ENCODE data around the gene NME2.

NME2 gene

GRCh38 chr17:51124640-51125503, 41.3 kb upstream of the NME2 start:
- Histone ChIP-seq H3K27me3 (replicated peaks; ENCODE audit: control insufficient read depth, insufficient read depth, low read length, poor library complexity, severe bottlenecking) (no peaks in the 10 kb centered on the region), H3K4me1 (ENCODE audit: control insufficient read depth, insufficient read depth, low read length, poor library complexity, severe bottlenecking) (peaks cover 11% of the 10 kb centered on the region), H3K27ac (ENCODE audit: insufficient read depth, low read length, poor library complexity, severe bottlenecking) (no peak overlapping the region), H3K9me3 (ENCODE audit: control insufficient read depth, low read length) (no peaks in the 10 kb centered on the region), H3K4me3 (ENCODE audit: insufficient read depth, low read depth, low read length, poor library complexity, severe bottlenecking) (no peak overlapping the region), H3K36me3 (ENCODE audit: control insufficient read depth, insufficient read depth, low read length) (peaks cover 2% of the 10 kb centered on the region)
- no peak for DNase-seq

DNA sequence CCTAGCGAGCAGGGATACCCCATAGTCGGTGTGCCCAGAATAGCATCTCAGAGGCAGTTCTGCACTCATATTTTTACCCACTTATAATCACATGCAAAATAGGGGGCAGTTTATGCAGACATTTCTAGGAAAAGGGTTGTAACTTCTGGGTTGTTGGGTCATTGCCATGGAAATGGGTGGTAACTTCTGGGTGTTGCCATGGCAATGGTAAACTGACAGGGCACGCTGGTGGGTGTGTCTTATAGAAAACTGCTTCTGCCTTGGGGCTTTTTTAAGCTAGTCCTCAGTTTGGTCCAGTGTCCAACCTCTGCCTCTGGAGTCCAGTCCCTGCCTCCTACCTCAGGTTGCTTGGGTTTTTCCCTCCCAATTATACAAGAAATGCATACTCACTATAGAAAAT, 38.1 kb upstream of the NME2 start:
- H3K36me3 ChIP-seq (ENCODE audit: control insufficient read depth, insufficient read depth, low read length) = no peaks in the 10 kb centered on the region
- H3K9me3 ChIP-seq (ENCODE audit: control insufficient read depth, low read length) = no peaks in the 10 kb centered on the region
- H3K27ac ChIP-seq (ENCODE audit: insufficient read depth, low read length, poor library complexity, severe bottlenecking) = no peak overlapping the region
- no peak overlapping the region for H3K4me3 ChIP-seq (ENCODE audit: insufficient read depth, low read depth, low read length, poor library complexity, severe bottlenecking)
- H3K27me3 ChIP-seq (replicated peaks; ENCODE audit: control insufficient read depth, insufficient read depth, low read length, poor library complexity, severe bottlenecking) = no peaks in the 10 kb centered on the region
- DNase-seq = no peak
- H3K4me1 ChIP-seq (ENCODE audit: control insufficient read depth, insufficient read depth, low read length, poor library complexity, severe bottlenecking) = no peaks in the 10 kb centered on the region

DNA sequence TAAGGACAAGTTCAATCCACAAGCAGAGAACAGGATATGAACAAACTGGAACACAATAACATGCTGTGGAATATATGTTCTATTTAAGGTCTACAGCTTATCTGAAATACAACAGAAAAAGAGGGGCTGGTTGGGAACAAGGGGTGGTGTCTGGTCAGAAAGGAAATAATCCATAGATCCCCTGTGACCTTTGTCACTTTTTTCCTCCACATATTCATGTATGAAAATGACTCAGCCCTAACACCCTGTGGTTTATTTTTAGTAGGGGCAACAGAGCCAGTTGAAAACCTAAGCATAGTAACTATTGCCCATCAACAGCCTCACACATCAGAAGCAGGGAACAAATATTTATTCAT, 33.3 kb upstream of the NME2 start:
- H3K4me3 ChIP-seq (ENCODE audit: insufficient read depth, low read depth, low read length, poor library complexity, severe bottlenecking) = no peak overlapping the region
- no peaks in the 10 kb centered on the region for H3K36me3 ChIP-seq (ENCODE audit: control insufficient read depth, insufficient read depth, low read length)
- H3K27me3 ChIP-seq (replicated peaks; ENCODE audit: control insufficient read depth, insufficient read depth, low read length, poor library complexity, severe bottlenecking) = no peaks in the 10 kb centered on the region
- H3K4me1 ChIP-seq (ENCODE audit: control insufficient read depth, insufficient read depth, low read length, poor library complexity, severe bottlenecking) = no peaks in the 10 kb centered on the region
- H3K27ac ChIP-seq (ENCODE audit: insufficient read depth, low read length, poor library complexity, severe bottlenecking) = no peak overlapping the region
- DNase-seq = no peak
- no peaks in the 10 kb centered on the region for H3K9me3 ChIP-seq (ENCODE audit: control insufficient read depth, low read length)

GRCh38 chr17:51133365-51133764, 32.8 kb upstream of the NME2 start:
- Histone ChIP-seq H3K4me1 (ENCODE audit: control insufficient read depth, insufficient read depth, low read length, poor library complexity, severe bottlenecking) (no peaks in the 10 kb centered on the region), H3K9me3 (ENCODE audit: control insufficient read depth, low read length) (no peaks in the 10 kb centered on the region), H3K36me3 (ENCODE audit: control insufficient read depth, insufficient read depth, low read length) (no peaks in the 10 kb centered on the region), H3K27me3 (replicated peaks; ENCODE audit: control insufficient read depth, insufficient read depth, low read length, poor library complexity, severe bottlenecking) (no peaks in the 10 kb centered on the region), H3K4me3 (ENCODE audit: insufficient read depth, low read depth, low read length, poor library complexity, severe bottlenecking) (no peak overlapping the region), H3K27ac (ENCODE audit: insufficient read depth, low read length, poor library complexity, severe bottlenecking) (no peak overlapping the region)
- no peak for DNase-seq

GRCh38 chr17:51135956-51136355, 30.3 kb upstream of the NME2 start:
- Histone ChIP-seq H3K4me3 (ENCODE audit: insufficient read depth, low read depth, low read length, poor library complexity, severe bottlenecking) (no peak overlapping the region), H3K9me3 (ENCODE audit: control insufficient read depth, low read length) (no peaks in the 10 kb centered on the region), H3K36me3 (ENCODE audit: control insufficient read depth, insufficient read depth, low read length) (no peaks in the 10 kb centered on the region), H3K27me3 (replicated peaks; ENCODE audit: control insufficient read depth, insufficient read depth, low read length, poor library complexity, severe bottlenecking) (no peaks in the 10 kb centered on the region), H3K4me1 (ENCODE audit: control insufficient read depth, insufficient read depth, low read length, poor library complexity, severe bottlenecking) (no peaks in the 10 kb centered on the region), H3K27ac (ENCODE audit: insufficient read depth, low read length, poor library complexity, severe bottlenecking) (no peak overlapping the region)
- DNase-seq = no peak

DNA sequence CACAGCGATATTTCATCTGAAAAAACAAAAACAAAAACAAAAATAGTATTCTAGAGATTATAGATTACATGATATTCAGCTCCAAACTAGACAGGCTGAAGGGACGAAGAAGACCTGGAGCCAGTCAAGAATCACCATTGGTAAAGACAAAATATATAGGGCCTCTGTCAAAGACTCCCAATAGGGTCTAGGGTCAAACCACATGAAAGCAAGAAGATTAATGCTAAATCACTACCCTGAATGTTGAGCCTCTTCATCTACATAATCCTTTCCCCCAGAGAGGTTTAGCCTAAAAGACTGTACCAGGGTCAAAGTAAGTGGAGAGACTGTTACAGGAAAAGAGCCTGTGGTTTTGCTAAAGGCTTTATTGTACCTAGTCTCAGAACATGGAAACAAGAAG, 23.6 kb upstream of the NME2 start:
- no peaks in the 10 kb centered on the region for H3K27me3 ChIP-seq (replicated peaks; ENCODE audit: control insufficient read depth, insufficient read depth, low read length, poor library complexity, severe bottlenecking)
- no peaks in the 10 kb centered on the region for H3K9me3 ChIP-seq (ENCODE audit: control insufficient read depth, low read length)
- no peak overlapping the region for H3K27ac ChIP-seq (ENCODE audit: insufficient read depth, low read length, poor library complexity, severe bottlenecking)
- no peaks in the 10 kb centered on the region for H3K36me3 ChIP-seq (ENCODE audit: control insufficient read depth, insufficient read depth, low read length)
- no peak for DNase-seq
- H3K4me1 ChIP-seq (ENCODE audit: control insufficient read depth, insufficient read depth, low read length, poor library complexity, severe bottlenecking) = no peaks in the 10 kb centered on the region
- no peak overlapping the region for H3K4me3 ChIP-seq (ENCODE audit: insufficient read depth, low read depth, low read length, poor library complexity, severe bottlenecking)

DNA sequence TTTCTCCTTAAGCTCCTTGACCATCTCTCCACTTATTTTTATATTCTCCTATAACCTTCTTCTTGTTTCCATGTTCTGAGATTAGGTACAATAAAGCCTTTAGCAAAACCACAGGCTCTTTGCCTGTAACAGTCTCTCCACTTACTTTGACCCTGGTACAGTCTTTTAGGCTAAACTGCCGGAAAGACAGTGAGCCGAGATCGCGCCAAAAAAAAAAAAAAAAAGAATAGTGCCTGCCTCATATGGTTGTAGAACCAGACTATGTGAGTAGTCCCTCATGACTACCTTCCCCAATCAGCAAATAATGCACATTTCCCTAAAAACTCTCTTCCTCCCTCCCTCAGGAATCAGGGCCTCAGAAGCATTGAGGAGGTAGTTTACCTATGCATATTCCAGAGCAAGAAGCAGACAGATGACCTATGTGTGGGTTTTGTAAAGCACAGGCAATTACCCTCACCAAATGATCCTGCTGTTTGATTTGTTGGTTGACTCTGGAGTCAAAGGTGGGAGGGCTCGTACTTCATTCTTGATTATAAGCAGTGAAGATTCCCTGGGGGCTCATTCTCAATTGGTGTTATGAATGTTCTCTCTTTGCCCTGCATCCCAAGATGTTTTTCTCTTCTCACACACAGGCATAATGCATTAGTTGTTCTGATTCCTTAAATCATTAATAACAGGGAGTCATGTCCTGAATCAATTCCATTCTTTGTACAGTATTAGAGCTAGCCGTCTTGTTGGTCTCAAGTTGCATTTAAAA, 21.8 kb upstream of the NME2 start:
- no peaks in the 10 kb centered on the region for H3K9me3 ChIP-seq (ENCODE audit: control insufficient read depth, low read length)
- no peaks in the 10 kb centered on the region for H3K27me3 ChIP-seq (replicated peaks; ENCODE audit: control insufficient read depth, insufficient read depth, low read length, poor library complexity, severe bottlenecking)
- H3K4me1 ChIP-seq (ENCODE audit: control insufficient read depth, insufficient read depth, low read length, poor library complexity, severe bottlenecking) = no peaks in the 10 kb centered on the region
- no peak for DNase-seq
- H3K36me3 ChIP-seq (ENCODE audit: control insufficient read depth, insufficient read depth, low read length) = no peaks in the 10 kb centered on the region
- H3K27ac ChIP-seq (ENCODE audit: insufficient read depth, low read length, poor library complexity, severe bottlenecking) = no peak overlapping the region
- H3K4me3 ChIP-seq (ENCODE audit: insufficient read depth, low read depth, low read length, poor library complexity, severe bottlenecking) = no peak overlapping the region

- DNase-seq = no peak
- Histone ChIP-seq H3K4me1 (ENCODE audit: control insufficient read depth, insufficient read depth, low read length, poor library complexity, severe bottlenecking) (no peaks in the 10 kb centered on the region), H3K4me3 (ENCODE audit: insufficient read depth, low read depth, low read length, poor library complexity, severe bottlenecking) (no peak overlapping the region), H3K36me3 (ENCODE audit: control insufficient read depth, insufficient read depth, low read length) (no peaks in the 10 kb centered on the region), H3K27me3 (replicated peaks; ENCODE audit: control insufficient read depth, insufficient read depth, low read length, poor library complexity, severe bottlenecking) (no peaks in the 10 kb centered on the region), H3K27ac (ENCODE audit: insufficient read depth, low read length, poor library complexity, severe bottlenecking) (no peak overlapping the region), H3K9me3 (ENCODE audit: control insufficient read depth, low read length) (no peaks in the 10 kb centered on the region)
Measured at GRCh38 chr17:51147650-51148049, 18.6 kb upstream of the NME2 start.

GRCh38 chr17:51149163-51149562, 17.0 kb upstream of the NME2 start:
- H3K27ac ChIP-seq (ENCODE audit: insufficient read depth, low read length, poor library complexity, severe bottlenecking) = no peak overlapping the region
- peaks cover 5% of the 10 kb centered on the region for H3K4me1 ChIP-seq (ENCODE audit: control insufficient read depth, insufficient read depth, low read length, poor library complexity, severe bottlenecking)
- no peak for DNase-seq
- H3K9me3 ChIP-seq (ENCODE audit: control insufficient read depth, low read length) = no peaks in the 10 kb centered on the region
- H3K36me3 ChIP-seq (ENCODE audit: control insufficient read depth, insufficient read depth, low read length) = no peaks in the 10 kb centered on the region
- H3K4me3 ChIP-seq (ENCODE audit: insufficient read depth, low read depth, low read length, poor library complexity, severe bottlenecking) = no peak overlapping the region
- H3K27me3 ChIP-seq (replicated peaks; ENCODE audit: control insufficient read depth, insufficient read depth, low read length, poor library complexity, severe bottlenecking) = no peaks in the 10 kb centered on the region

DNA sequence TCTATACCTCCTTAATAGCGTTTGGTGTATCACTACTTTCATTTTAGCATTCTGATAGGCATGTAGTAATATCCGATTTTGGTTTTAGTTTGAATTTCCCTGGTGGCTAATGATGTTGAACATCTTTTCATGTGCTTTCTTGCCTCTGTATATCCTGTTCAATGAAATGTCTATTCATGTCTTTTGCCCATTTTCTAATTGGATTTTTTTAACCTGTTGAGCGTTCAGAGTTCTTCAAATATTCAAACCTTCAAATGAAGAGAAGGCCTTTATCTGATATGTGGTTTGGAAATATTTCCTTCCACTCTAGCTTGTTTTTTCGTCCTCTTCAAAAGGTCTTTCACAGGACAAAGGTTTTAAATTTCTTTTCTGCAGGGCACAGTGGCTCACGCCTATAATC, 15.3 kb upstream of the NME2 start:
- H3K27ac ChIP-seq (ENCODE audit: insufficient read depth, low read length, poor library complexity, severe bottlenecking) = no peak overlapping the region
- peaks cover 10% of the 10 kb centered on the region for H3K4me1 ChIP-seq (ENCODE audit: control insufficient read depth, insufficient read depth, low read length, poor library complexity, severe bottlenecking)
- H3K36me3 ChIP-seq (ENCODE audit: control insufficient read depth, insufficient read depth, low read length) = no peaks in the 10 kb centered on the region
- no peaks in the 10 kb centered on the region for H3K9me3 ChIP-seq (ENCODE audit: control insufficient read depth, low read length)
- no peaks in the 10 kb centered on the region for H3K27me3 ChIP-seq (replicated peaks; ENCODE audit: control insufficient read depth, insufficient read depth, low read length, poor library complexity, severe bottlenecking)
- no peak overlapping the region for H3K4me3 ChIP-seq (ENCODE audit: insufficient read depth, low read depth, low read length, poor library complexity, severe bottlenecking)
- DNase-seq = no peak
